RKO (cell line): ENCODE measurements around the gene XXYLT1.
"Not testable (repeated sequence)": the region's sequence is repeated elsewhere in the genome, so short reads cannot be mapped to it uniquely, and the experiment has no call there.

Source experiments
- DNase-seq: peaks from one replicate; pipeline ENCODE4 v3.0.0-alpha.2; 2016; ENCODE audit warnings: low spot score

Gene XXYLT1

GRCh38 chr3:195226900-195227447, 44.0 kb downstream of the XXYLT1 start:
- DNase-seq, result no peak

GRCh38 chr3:195226445-195226844, 44.5 kb downstream of the XXYLT1 start:
- no peak for DNase-seq

GRCh38 chr3:195224980-195225580, 45.9 kb downstream of the XXYLT1 start:
- no peak for DNase-seq

GRCh38 chr3:195224156-195224979, 46.6 kb downstream of the XXYLT1 start:
- no peak for DNase-seq

- no peak for DNase-seq
Measured at GRCh38 chr3:195221876-195222617, 48.9 kb downstream of the XXYLT1 start.

- DNase-seq, result no peak
Measured at GRCh38 chr3:195221015-195221853, 49.7 kb downstream of the XXYLT1 start.

- DNase-seq, result no peak
Measured at GRCh38 chr3:195219351-195220230, 51.4 kb downstream of the XXYLT1 start.

GRCh38 chr3:195218331-195218730, 52.6 kb downstream of the XXYLT1 start:
- not testable (repeated sequence) for DNase-seq

GRCh38 chr3:195215576-195215975, 55.4 kb downstream of the XXYLT1 start:
- DNase-seq, result not testable (repeated sequence)

GRCh38 chr3:195214381-195214780, 56.6 kb downstream of the XXYLT1 start:
- DNase-seq, result no peak

- no peak for DNase-seq
Measured at GRCh38 chr3:195213639-195214315, 57.2 kb downstream of the XXYLT1 start.

- DNase-seq, result no peak
Measured at GRCh38 chr3:195212749-195213375, 58.1 kb downstream of the XXYLT1 start.

GRCh38 chr3:195212033-195212748, 58.8 kb downstream of the XXYLT1 start:
- no peak for DNase-seq

GRCh38 chr3:195210266-195210973, 60.5 kb downstream of the XXYLT1 start:
- no peak for DNase-seq

GRCh38 chr3:195209847-195210265, 61.1 kb downstream of the XXYLT1 start:
- no peak for DNase-seq

- no peak for DNase-seq
Measured at GRCh38 chr3:195209083-195209846, 61.7 kb downstream of the XXYLT1 start.

- DNase-seq, result no peak
Measured at GRCh38 chr3:195208631-195209030, 62.3 kb downstream of the XXYLT1 start.
